GDM1 (cell line): Measurements from ENCODE around the gene RTL3.

Experiments used
- DNase-seq: peaks from one replicate; lab custom pipeline; 2025; lab: John Stamatoyannopoulos, UW

RTL3 gene

GRCh38 chrX:78618987-78619386, 40.1 kb downstream of the RTL3 start:
- DNase-seq = no peak

DNA sequence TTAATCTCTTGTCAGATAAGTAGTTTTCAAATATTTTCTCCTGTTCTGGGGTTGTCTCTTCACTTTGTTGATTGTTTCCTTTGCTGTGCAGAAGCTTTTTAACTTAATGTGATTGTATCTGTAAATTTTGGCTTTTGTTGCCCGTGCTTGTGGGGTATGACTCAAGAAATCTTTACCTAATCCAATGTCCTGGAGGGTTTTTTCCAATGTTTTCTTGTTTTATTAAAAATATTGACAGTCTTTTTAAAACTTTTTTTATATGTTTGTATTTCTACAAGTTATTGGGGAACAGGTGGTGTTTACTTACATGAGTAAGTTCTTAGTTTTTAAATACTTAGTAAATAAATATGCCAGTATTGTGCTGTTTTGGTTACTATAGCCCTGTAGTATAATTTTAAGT, 44.9 kb downstream of the RTL3 start:
- DNase-seq = no peak
